Type B pancreatic cell (in vitro differentiated cells): ENCODE measurements around the gene GPR42. TPM values are rescaled to one million over a fixed set of nuclear protein-coding genes. Genes with fewer than 3 reads are reported as not detected.

Experiments
- DNase-seq: peaks from one replicate; pipeline ENCODE4 v3.0.0; 2021; ENCODE audit warnings: mixed read lengths; ENCODE audit not compliant: unreplicated experiment; ENCODE audit errors: extremely low spot score
- H3K27ac Mint-ChIP-seq: 2 replicates; pipeline ENCODE4 v1.8.0; 2021; ENCODE audit warnings: mild to moderate bottlenecking, mixed read lengths
- H3K27me3 Mint-ChIP-seq: 2 replicates; pipeline ENCODE4 v1.8.0; 2021; ENCODE audit warnings: mixed read lengths
- H3K36me3 Mint-ChIP-seq: 2 replicates; pipeline ENCODE4 v1.8.0; 2021; ENCODE audit warnings: mixed read lengths
- H3K4me1 Mint-ChIP-seq: one replicate; pipeline ENCODE4 v1.8.0; 2021; ENCODE audit warnings: mixed read lengths; ENCODE audit not compliant: unreplicated experiment
- H3K4me3 Mint-ChIP-seq: 2 replicates; pipeline ENCODE4 v1.8.0; 2021; ENCODE audit warnings: mild to moderate bottlenecking, mixed read lengths
- H3K9me3 Mint-ChIP-seq: 2 replicates; pipeline ENCODE4 v1.8.0; 2021; ENCODE audit warnings: mixed read lengths
- CTCF ChIP-seq: fragments of 200-600 bp; sonication (generic); conservative IDR thresholded peaks from 2 replicates; pipeline ENCODE4 v1.5.0; 2021; ENCODE audit warnings: antibody characterized with exemption, mild to moderate bottlenecking
- total RNA-seq: library from RNA; stranded (reverse); gene quantifications from 2 replicates; pipeline ENCODE4 v1.2.1, GENCODE V29; 2021; ENCODE audit warnings: low replicate concordance

The GPR42 gene
- total RNA-seq, 1 donor from 2014 or later = not detected

- no peaks in the 10 kb centered on the region for H3K36me3 Mint-ChIP-seq
Measured at GRCh38 chr19:35341565-35342225, 29.2 kb upstream of the GPR42 start.

GRCh38 chr19:35342430-35342829, 28.4 kb upstream of the GPR42 start:
- no peak for DNase-seq
- Mint-ChIP-seq H3K27ac (peak overlapping the region; percentile 40), H3K4me3 (no peak overlapping the region), H3K9me3 (no peaks in the 10 kb centered on the region), H3K27me3 (peaks cover 11% of the 10 kb centered on the region), H3K4me1 (peaks cover 6% of the 10 kb centered on the region), H3K36me3 (no peaks in the 10 kb centered on the region)
- no peak for TF ChIP-seq CTCF

More at GRCh38 chr19:35341565-35342225, 29.2 kb upstream of the GPR42 start:
- no peak for TF ChIP-seq CTCF
- no peak overlapping the region for H3K27ac Mint-ChIP-seq
- no peaks in the 10 kb centered on the region for H3K9me3 Mint-ChIP-seq
- no peak overlapping the region for H3K4me3 Mint-ChIP-seq
- peaks cover 4% of the 10 kb centered on the region for H3K27me3 Mint-ChIP-seq
- no peak for DNase-seq
- H3K4me1 Mint-ChIP-seq = no peaks in the 10 kb centered on the region

GRCh38 chr19:35344511-35345031, 26.3 kb upstream of the GPR42 start:
- no peak for TF ChIP-seq CTCF
- H3K27me3 Mint-ChIP-seq = peaks cover 16% of the 10 kb centered on the region
- no peak overlapping the region for H3K4me3 Mint-ChIP-seq

DNA sequence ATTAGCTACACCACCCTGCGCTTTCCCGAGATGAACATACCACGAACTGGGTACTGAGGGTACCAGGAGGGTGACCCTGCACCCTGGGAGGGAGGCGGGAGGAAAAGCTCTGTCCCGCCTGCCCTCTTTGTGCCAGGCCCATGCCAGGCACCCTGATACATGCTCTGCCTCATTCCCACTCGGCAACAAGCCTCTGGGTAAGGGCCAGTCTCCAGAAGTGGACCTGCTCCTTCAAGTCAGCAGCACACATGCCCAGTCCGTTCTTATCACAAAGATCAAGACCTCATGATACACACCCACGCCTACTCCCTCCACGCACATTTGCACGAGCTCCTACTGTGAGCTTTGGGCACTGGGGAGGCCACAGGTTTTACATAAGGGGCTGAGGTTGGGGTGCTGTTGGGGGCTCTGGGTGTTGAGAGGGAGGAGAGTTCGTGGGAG, 25.2 kb upstream of the GPR42 start:
- no peaks in the 10 kb centered on the region for H3K9me3 Mint-ChIP-seq
- DNase-seq = peak; percentile 58
- H3K27me3 Mint-ChIP-seq = peaks cover 16% of the 10 kb centered on the region
- TF ChIP-seq CTCF = no peak
- no peak overlapping the region for H3K27ac Mint-ChIP-seq
- H3K36me3 Mint-ChIP-seq = no peaks in the 10 kb centered on the region
- H3K4me3 Mint-ChIP-seq = no peak overlapping the region
- peaks cover 9% of the 10 kb centered on the region for H3K4me1 Mint-ChIP-seq

More at GRCh38 chr19:35344511-35345031, 26.3 kb upstream of the GPR42 start:
- peak; percentile 58 for DNase-seq
- Mint-ChIP-seq H3K27ac (no peak overlapping the region), H3K9me3 (no peaks in the 10 kb centered on the region), H3K4me1 (peaks cover 9% of the 10 kb centered on the region), H3K36me3 (no peaks in the 10 kb centered on the region)

DNA sequence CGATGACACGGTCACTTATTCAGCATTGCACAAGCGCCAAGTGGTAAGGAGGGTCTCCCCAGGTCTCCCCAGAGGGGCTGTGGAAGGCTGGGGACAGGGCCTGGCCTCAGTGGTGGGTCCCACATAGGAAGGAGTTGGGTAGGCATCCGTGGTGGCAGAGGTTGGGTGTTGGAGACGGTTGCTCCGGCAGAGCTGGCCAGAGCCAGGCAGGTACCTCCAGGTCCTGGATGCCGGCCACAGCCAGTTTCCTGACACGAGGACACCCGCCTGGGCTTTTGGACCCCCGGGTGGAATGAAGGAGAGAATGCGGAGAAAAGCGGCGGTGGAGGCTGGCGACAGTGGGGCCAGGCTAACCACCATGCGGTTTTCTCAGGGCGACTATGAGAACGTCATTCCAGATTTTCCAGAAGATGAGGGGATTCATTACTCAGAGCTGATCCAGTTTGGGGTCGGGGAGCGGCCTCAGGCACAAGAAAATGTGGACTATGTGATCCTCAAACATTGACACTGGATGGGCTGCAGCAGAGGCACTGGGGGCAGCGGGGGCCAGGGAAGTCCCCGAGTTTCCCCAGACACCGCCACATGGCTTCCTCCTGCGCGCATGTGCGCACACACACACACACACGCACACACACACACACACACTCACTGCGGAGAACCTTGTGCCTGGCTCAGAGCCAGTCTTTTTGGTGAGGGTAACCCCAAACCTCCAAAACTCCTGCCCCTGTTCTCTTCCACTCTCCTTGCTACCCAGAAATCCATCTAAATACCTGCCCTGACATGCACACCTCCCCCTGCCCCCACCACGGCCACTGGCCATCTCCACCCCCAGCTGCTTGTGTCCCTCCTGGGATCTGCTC, 24.4 kb upstream of the GPR42 start:
- H3K27ac Mint-ChIP-seq = no peak overlapping the region
- peaks cover 9% of the 10 kb centered on the region for H3K4me1 Mint-ChIP-seq
- peaks cover 16% of the 10 kb centered on the region for H3K27me3 Mint-ChIP-seq
- peak; percentile 48 for DNase-seq
- no peak overlapping the region for H3K4me3 Mint-ChIP-seq
- H3K9me3 Mint-ChIP-seq = no peaks in the 10 kb centered on the region
- H3K36me3 Mint-ChIP-seq = no peaks in the 10 kb centered on the region
- no peak for TF ChIP-seq CTCF
